GM12878 (cell line): ENCODE data around the gene ZMAT3. TPM values are rescaled to one million over a fixed set of nuclear protein-coding genes. Genes with fewer than 3 reads are reported as not detected.

Source experiments
- CEBPB ChIP-seq, 2 experiments: fragments of 150-350 bp in 1 of 2; IDR thresholded peaks; 2 replicates each; pipeline ENCODE4 v1.6.1; 2012 to 2014; ENCODE audit warnings: low read depth in 2 of 2, low read length in 2 of 2, borderline replicate concordance in 1 of 2, inconsistent platforms in 1 of 2
- CHD2 ChIP-seq: IDR thresholded peaks from 2 replicates; pipeline ENCODE4 v1.6.1; 2011; ENCODE audit warnings: low read depth, low read length, improper control_type of control experiment, borderline replicate concordance
- CHD4 ChIP-seq: fragments of 200-600 bp; sonication (generic); IDR thresholded peaks from 2 replicates; pipeline ENCODE4 v1.6.1; 2016; ENCODE audit warnings: mild to moderate bottlenecking
- E2F4 ChIP-seq: IDR thresholded peaks from 2 replicates; pipeline ENCODE4 v1.6.1; 2012; ENCODE audit warnings: low read depth, low read length, improper control_type of control experiment
- HCFC1 ChIP-seq: fragments of 150-350 bp; IDR thresholded peaks from 2 replicates; pipeline ENCODE4 v1.6.1; 2014; ENCODE audit warnings: low read length
- HDGF ChIP-seq: fragments of 450-650 bp; IDR thresholded peaks from 2 replicates; pipeline ENCODE4 v1.6.1; 2016; ENCODE audit warnings: antibody characterized with exemption
- IKZF2 ChIP-seq, 2 experiments: fragments of 450-650 bp; IDR thresholded peaks; 2 replicates each; pipeline ENCODE4 v1.6.1; 2017; ENCODE audit warnings: mild to moderate bottlenecking in 2 of 2, moderate library complexity in 2 of 2
- IRF3 ChIP-seq: fragments of 450-650 bp; IDR thresholded peaks from 2 replicates; pipeline ENCODE4 v1.6.1; 2014; ENCODE audit warnings: mild to moderate bottlenecking
- IRF4 ChIP-seq: IDR thresholded peaks from 2 replicates; pipeline ENCODE4 v1.6.1; 2011; ENCODE audit warnings: low read depth, low read length
- IRF5 ChIP-seq: fragments of 450-650 bp; IDR thresholded peaks from 2 replicates; pipeline ENCODE4 v1.6.1; 2017; ENCODE audit warnings: borderline replicate concordance
- PAX8 ChIP-seq: fragments of 450-650 bp; IDR thresholded peaks from 2 replicates; pipeline ENCODE4 v1.6.1; 2017; ENCODE audit warnings: mild to moderate bottlenecking, moderate library complexity
- PML ChIP-seq: IDR thresholded peaks from 2 replicates; pipeline ENCODE4 v1.6.1; 2012; ENCODE audit warnings: low read length, inconsistent platforms
- POLR2AphosphoS5 ChIP-seq: IDR thresholded peaks from 2 replicates; pipeline ENCODE4 v1.6.1; 2011; ENCODE audit warnings: mild to moderate bottlenecking, low read length, inconsistent platforms
- RAD51 ChIP-seq: fragments of 450-650 bp; IDR thresholded peaks from 2 replicates; pipeline ENCODE4 v1.6.1; 2016; ENCODE audit warnings: moderate library complexity, mild to moderate bottlenecking, inconsistent platforms
- RFX5 ChIP-seq: IDR thresholded peaks from 2 replicates; pipeline ENCODE4 v1.6.1; 2011; ENCODE audit warnings: low read depth, low read length, improper control_type of control experiment
- SIN3A ChIP-seq: IDR thresholded peaks from 2 replicates; pipeline ENCODE4 v1.6.1; 2012; ENCODE audit warnings: low read depth, low read length, improper control_type of control experiment
- SUPT20H ChIP-seq: IDR thresholded peaks from 2 replicates; pipeline ENCODE4 v1.6.1; 2011; ENCODE audit warnings: low read depth, mild to moderate bottlenecking, low read length, moderate library complexity, borderline replicate concordance; ENCODE audit not compliant: control insufficient read depth
- TARDBP ChIP-seq: IDR thresholded peaks from 2 replicates; pipeline ENCODE4 v1.6.1; 2016; ENCODE audit warnings: borderline replicate concordance
- TBL1XR1 ChIP-seq: IDR thresholded peaks from 2 replicates; pipeline ENCODE4 v1.6.1; 2012; ENCODE audit warnings: low read depth, low read length, improper control_type of control experiment
- YY1 ChIP-seq: IDR thresholded peaks from 2 replicates; pipeline ENCODE4 v1.6.1; 2011; ENCODE audit warnings: low read depth, mild to moderate bottlenecking, low read length
- ZBTB33 ChIP-seq: fragments of 450-650 bp; IDR thresholded peaks from 2 replicates; pipeline ENCODE4 v1.6.1; 2017; ENCODE audit warnings: mild to moderate bottlenecking
- ZNF592 ChIP-seq: fragments of 450-650 bp; IDR thresholded peaks from 2 replicates; pipeline ENCODE4 v1.6.1; 2017; ENCODE audit warnings: mild to moderate bottlenecking, moderate library complexity
- polyA plus RNA-seq, 11 experiments: library from polyadenylated mRNA; depleted of rRNA in 4 of 11; unstranded in 6 of 11; stranded (reverse) in 5 of 11; fragments of >200 nt; fragmentation: Nextera tagmentation in 4 of 11; fragmentation: Illumina TruSeq in 1 of 11; extraction: Ambion mirVana in 4 of 11; extraction: Trizol in 1 of 11; gene quantifications; 1 replicate in 1 of 11; 2 replicates in 10 of 11; pipeline versions ENCODE4 v1.2.1 to v1.2.3, GENCODE V29; 2011 to 2016; ENCODE audit warnings: inconsistent platforms in 2 of 11, missing spikeins in 2 of 11, low read depth in 1 of 11
- total RNA-seq, 4 experiments: library from RNA; depleted of rRNA in 3 of 4; stranded (reverse); fragments of >200 nt in 3 of 4; fragmentation: Illumina TruSeq in 1 of 4; extraction: Trizol in 1 of 4; gene quantifications; 2 replicates each; pipeline versions ENCODE4 v1.2.1 to v1.2.3, GENCODE V29; 2013 to 2021

The ZMAT3 gene
- total and polyA plus RNA-seq, 10 of the 15 experiments (the other 5 are each of a cell fraction or from before 2014, with no cell fraction given): 6.2 to 55.9 (median 25.8) TPM

GRCh38 chr3:179071323-179072099 is at the start of gene ZMAT3 (continued):
- peak; percentile 6 to 79; a peak in 3 of 4 replicates for TF ChIP-seq IKZF2 (IDR thresholded peaks at IDR 0.05)
- no peak for TF ChIP-seq IRF5
- TF ChIP-seq YY1: peak; percentile 46; the same call in 1 of the 2 replicates
- TF ChIP-seq RAD51: peak; percentile 65
- TF ChIP-seq E2F4: no peak
- TF ChIP-seq HCFC1: 0 out of 2 replicates have a peak, but pooled peaks have one; percentile 13
- no peak for TF ChIP-seq CHD4
- TF ChIP-seq PAX8: no peak
- peak; percentile 34; the same call in 1 of the 2 replicates for TF ChIP-seq IRF4
- no peak for TF ChIP-seq CHD2
- TF ChIP-seq HDGF: 0 out of 2 replicates have a peak, but pooled peaks have one; percentile 8
- TF ChIP-seq CEBPB (IDR thresholded peaks at IDR 0.05; ENCODE audit: borderline replicate concordance in 1 of 2, low read depth in 2 of 2, low read length in 2 of 2): no peak
- no peak for TF ChIP-seq IRF3
- no peak for TF ChIP-seq RFX5
- no peak for TF ChIP-seq SUPT20H
- TF ChIP-seq TARDBP: no peak
- TF ChIP-seq POLR2AphosphoS5: peak; percentile 90
- 0 out of 2 replicates have a peak, but pooled peaks have one; percentile 60 for TF ChIP-seq ZNF592
- no peak for TF ChIP-seq TBL1XR1
- peak; percentile 85 for TF ChIP-seq PML
- TF ChIP-seq ZBTB33: no peak
- peak; percentile 86; the same call in 1 of the 2 replicates for TF ChIP-seq SIN3A
